Mucosa of rectum (tissue), 2 donors: ENCODE results near the gene LIN37.

Source experiments
- H3K27ac ChIP-seq, 2 donors: one replicate each; pipeline ENCODE4 v1.7.0; 2013; ENCODE audit warnings: inconsistent platforms in 2 of 2, low read depth in 2 of 2, low read length in 2 of 2
- H3K27me3 ChIP-seq, 2 donors: one replicate each; pipeline ENCODE4 v1.7.0; 2013; ENCODE audit warnings: low read length in 2 of 2; ENCODE audit not compliant: control insufficient read depth in 2 of 2, insufficient read depth in 2 of 2
- H3K36me3 ChIP-seq, 2 donors: one replicate each; pipeline ENCODE4 v1.7.0; 2013; ENCODE audit warnings: low read length in 2 of 2; ENCODE audit not compliant: control insufficient read depth in 2 of 2, insufficient read depth in 2 of 2
- H3K4me1 ChIP-seq, 2 donors: one replicate each; pipeline ENCODE4 v1.7.0; 2013; ENCODE audit warnings: low read length in 2 of 2, mild to moderate bottlenecking in 1 of 2; ENCODE audit not compliant: control insufficient read depth in 2 of 2, insufficient read depth in 2 of 2
- H3K4me3 ChIP-seq, 2 donors: one replicate each; pipeline ENCODE4 v1.7.0; 2013; ENCODE audit warnings: low read length in 2 of 2
- H3K9ac ChIP-seq, 2 donors: one replicate each; pipeline ENCODE4 v1.7.0; 2013; ENCODE audit warnings: low read length in 2 of 2, low read depth in 1 of 2, mild to moderate bottlenecking in 1 of 2
- H3K9me3 ChIP-seq, 2 donors: one replicate each; pipeline ENCODE4 v1.7.0; 2013; ENCODE audit warnings: low read length in 2 of 2; ENCODE audit not compliant: control insufficient read depth in 2 of 2
- donor health status: healthy.
- donor health status: Normal muscosa, but diverticular disease.

Gene LIN37

DNA sequence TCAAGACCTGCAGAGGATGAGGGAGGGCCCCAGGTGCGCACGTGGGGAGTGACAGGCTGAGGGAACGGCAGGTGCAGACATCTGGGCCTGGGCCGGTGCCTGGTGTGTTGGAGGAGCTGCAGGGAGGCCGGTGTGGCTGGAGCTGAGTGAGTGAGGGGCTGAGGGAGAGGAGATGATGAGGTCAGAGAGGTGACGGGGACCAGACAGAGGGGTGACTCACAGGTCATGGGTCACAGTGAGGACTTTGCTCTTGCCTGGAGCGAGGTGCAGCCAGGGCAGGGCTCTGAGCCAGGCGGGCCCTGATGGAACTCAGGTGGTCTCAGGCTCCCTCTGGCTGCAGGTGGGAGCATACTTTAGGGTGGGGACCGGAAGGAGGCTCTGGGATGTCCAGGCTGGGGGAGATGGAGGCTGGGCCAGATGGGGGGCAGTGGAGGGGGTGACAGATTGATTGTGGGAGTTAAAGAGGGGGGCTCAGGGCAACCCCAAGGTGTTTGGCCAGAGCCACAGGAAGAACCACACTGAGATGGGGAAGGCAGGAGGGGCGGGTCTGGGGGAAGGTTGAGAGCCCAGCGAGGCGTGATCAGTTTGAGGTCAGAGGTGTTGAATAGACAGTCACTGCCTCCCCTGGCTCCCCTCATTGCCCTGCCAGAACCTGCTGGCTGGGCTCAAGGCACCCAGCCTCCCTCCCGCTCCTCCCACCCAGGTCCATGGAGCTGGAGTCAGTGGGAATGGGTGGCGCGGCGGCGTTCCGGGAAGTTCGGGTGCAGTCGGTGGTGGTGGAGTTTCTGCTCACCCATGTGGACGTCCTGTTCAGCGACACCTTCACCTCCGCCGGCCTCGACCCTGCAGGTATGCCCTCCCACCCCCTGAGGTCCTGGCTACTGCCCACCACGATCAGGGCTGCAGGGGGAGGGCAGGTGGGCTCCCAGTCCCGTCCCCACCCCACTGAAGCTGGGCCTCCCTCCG is 35.4 kb downstream of the LIN37 start:
- H3K9me3 ChIP-seq: no peaks in the 10 kb centered on the region
- H3K27me3 ChIP-seq: no peaks in the 10 kb centered on the region
- H3K4me1 ChIP-seq: no peaks in the 10 kb centered on the region
- no peak overlapping the region for H3K9ac ChIP-seq
- peaks cover 2 to 3% of the 10 kb centered on the region in 2 donors for H3K36me3 ChIP-seq
- no peak overlapping the region for H3K4me3 ChIP-seq
- no peak overlapping the region for H3K27ac ChIP-seq

DNA sequence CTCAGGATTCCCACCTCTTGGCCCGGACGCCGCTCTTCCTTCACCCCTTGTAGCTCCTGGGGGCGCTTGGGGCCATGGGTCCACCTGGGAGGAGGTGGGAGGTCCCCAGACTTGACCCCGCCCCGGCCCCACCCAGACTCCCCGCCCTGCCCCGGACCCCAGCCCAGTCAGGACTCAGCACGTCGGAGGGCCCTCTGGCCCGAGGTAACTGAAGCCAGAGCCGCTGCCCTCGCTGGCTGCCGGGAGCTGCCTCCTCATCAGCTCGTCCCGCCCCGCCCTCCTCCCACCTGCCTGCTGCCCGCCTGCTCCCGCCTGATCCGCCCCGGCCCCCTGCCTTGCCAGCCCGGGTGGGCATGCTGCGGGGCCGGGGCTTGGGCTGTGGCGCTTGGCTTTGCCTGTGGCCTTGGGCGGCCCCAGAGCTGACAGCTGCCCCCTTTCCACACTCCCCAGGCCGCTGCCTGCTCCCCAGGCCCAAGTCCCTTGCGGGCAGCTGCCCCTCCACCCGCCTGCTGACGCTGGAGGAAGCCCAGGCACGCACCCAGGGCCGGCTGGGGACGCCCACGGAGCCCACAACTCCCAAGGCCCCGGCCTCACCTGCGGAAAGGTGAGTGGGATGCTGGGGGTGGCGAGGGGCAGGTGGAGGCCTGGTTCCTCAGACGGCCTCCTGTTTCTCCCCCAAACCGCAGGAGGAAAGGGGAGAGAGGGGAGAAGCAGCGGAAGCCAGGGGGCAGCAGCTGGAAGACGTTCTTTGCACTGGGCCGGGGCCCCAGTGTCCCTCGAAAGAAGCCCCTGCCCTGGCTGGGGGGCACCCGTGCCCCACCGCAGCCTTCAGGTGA is 36.3 kb downstream of the LIN37 start:
- H3K9me3 ChIP-seq: no peaks in the 10 kb centered on the region
- no peaks in the 10 kb centered on the region for H3K4me1 ChIP-seq
- no peaks in the 10 kb centered on the region for H3K27me3 ChIP-seq
- H3K4me3 ChIP-seq: no peak overlapping the region
- peaks cover 0 to 3% of the 10 kb centered on the region in 2 donors for H3K36me3 ChIP-seq
- H3K9ac ChIP-seq: no peak overlapping the region
- no peak overlapping the region for H3K27ac ChIP-seq

DNA sequence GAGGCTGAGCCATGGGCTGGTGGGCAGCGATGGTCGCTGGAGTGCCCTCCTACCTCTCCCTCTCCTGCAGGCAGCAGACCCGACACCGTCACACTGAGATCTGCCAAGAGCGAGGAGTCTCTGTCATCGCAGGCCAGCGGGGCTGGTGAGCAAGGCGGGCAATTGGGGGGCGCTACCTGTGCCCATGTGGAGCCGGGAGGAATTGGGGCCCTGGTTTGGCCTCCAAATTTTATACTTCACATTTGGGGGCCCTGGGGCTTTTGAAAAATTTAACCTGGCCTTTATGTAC is 36.9 kb downstream of the LIN37 start:
- Histone ChIP-seq H3K4me3 (no peak overlapping the region), H3K9me3 (no peaks in the 10 kb centered on the region), H3K27ac (no peak overlapping the region), H3K27me3 (no peaks in the 10 kb centered on the region), H3K36me3 (peaks cover 0 to 3% of the 10 kb centered on the region in 2 donors), H3K9ac (no peak overlapping the region), H3K4me1 (no peaks in the 10 kb centered on the region)

DNA sequence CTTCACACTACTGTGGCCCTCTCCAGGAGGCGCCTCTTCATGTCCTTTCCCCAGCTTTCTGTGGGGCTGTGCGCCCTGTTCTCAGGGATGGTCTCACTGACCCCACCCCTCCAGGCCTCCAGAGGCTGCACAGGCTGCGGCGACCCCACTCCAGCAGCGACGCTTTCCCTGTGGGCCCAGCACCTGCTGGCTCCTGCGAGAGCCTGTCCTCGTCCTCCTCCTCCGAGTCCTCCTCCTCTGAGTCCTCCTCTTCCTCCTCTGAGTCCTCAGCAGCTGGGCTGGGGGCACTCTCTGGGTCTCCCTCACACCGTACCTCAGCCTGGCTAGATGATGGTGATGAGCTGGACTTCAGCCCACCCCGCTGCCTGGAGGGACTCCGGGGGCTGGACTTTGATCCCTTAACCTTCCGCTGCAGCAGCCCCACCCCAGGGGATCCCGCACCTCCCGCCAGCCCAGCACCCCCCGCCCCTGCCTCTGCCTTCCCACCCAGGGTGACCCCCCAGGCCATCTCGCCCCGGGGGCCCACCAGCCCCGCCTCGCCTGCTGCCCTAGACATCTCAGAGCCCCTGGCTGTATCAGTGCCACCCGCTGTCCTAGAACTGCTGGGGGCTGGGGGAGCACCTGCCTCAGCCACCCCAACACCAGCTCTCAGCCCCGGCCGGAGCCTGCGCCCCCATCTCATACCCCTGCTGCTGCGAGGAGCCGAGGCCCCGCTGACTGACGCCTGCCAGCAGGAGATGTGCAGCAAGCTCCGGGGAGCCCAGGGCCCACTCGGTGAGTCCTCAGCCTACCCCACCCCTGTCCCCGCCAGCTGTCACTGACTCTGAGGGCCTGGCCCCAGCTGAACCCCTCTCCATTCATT is 38.2 kb downstream of the LIN37 start:
- peaks cover 0 to under 1% of the 10 kb centered on the region in 2 donors for H3K36me3 ChIP-seq
- no peak overlapping the region for H3K27ac ChIP-seq
- no peaks in the 10 kb centered on the region for H3K27me3 ChIP-seq
- H3K9ac ChIP-seq: no peak overlapping the region
- no peak overlapping the region for H3K4me3 ChIP-seq
- H3K4me1 ChIP-seq: no peaks in the 10 kb centered on the region
- no peaks in the 10 kb centered on the region for H3K9me3 ChIP-seq

DNA sequence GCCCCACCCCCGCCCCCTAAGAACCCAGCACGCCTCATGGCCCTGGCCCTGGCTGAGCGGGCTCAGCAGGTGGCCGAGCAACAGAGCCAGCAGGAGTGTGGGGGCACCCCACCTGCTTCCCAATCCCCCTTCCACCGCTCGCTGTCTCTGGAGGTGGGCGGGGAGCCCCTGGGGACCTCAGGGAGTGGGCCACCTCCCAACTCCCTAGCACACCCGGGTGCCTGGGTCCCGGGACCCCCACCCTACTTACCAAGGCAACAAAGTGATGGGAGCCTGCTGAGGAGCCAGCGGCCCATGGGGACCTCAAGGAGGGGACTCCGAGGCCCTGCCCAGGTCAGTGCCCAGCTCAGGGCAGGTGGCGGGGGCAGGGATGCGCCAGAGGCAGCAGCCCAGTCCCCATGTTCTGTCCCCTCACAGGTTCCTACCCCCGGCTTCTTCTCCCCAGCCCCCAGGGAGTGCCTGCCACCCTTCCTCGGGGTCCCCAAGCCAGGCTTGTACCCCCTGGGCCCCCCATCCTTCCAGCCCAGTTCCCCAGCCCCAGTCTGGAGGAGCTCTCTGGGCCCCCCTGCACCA is 38.9 kb downstream of the LIN37 start:
- Histone ChIP-seq H3K36me3 (no peaks in the 10 kb centered on the region), H3K4me3 (no peak overlapping the region), H3K9ac (no peak overlapping the region)

DNA sequence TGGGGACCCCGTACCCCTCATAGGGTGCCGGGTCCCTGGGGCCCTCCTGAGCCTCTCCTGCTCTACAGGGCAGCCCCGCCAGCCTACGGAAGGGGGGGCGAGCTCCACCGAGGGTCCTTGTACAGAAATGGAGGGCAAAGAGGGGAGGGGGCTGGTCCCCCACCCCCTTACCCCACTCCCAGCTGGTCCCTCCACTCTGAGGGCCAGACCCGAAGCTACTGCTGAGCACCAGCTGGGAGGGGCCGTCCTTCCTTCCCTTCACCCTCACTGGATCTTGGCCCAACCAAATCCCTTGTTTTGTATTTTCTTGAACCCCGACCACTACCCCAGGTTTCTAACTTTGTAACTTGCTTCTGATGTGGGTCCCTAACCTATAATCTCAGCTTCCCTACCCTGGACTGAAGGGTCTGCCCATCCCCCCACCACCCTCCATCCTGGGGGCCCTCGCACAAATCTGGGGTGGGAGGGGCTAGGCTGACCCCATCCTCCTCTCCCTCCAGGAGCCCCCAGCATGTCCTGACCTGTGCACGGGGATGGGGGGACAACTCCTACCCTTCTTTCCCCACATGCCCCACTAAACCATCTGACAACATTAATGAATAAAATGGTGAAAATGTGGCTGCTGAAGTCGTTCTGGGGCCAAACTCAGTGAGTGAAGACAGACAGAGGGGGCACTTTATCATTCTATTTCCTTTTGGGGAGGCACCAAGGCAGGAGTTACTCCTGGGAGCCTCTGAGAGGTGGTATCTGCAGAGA is 40.0 kb downstream of the LIN37 start:
- H3K4me3 ChIP-seq: no peak overlapping the region
- H3K27me3 ChIP-seq: no peaks in the 10 kb centered on the region
- H3K27ac ChIP-seq: no peak overlapping the region
- H3K36me3 ChIP-seq: no peaks in the 10 kb centered on the region
- H3K4me1 ChIP-seq: no peaks in the 10 kb centered on the region
- H3K9me3 ChIP-seq: no peaks in the 10 kb centered on the region
- H3K9ac ChIP-seq: no peak overlapping the region

More for the DNA sequence above, 38.9 kb downstream of the LIN37 start:
- H3K27me3 ChIP-seq: no peaks in the 10 kb centered on the region
- H3K4me1 ChIP-seq: no peaks in the 10 kb centered on the region
- H3K9me3 ChIP-seq: no peaks in the 10 kb centered on the region
- H3K27ac ChIP-seq: no peak overlapping the region

DNA sequence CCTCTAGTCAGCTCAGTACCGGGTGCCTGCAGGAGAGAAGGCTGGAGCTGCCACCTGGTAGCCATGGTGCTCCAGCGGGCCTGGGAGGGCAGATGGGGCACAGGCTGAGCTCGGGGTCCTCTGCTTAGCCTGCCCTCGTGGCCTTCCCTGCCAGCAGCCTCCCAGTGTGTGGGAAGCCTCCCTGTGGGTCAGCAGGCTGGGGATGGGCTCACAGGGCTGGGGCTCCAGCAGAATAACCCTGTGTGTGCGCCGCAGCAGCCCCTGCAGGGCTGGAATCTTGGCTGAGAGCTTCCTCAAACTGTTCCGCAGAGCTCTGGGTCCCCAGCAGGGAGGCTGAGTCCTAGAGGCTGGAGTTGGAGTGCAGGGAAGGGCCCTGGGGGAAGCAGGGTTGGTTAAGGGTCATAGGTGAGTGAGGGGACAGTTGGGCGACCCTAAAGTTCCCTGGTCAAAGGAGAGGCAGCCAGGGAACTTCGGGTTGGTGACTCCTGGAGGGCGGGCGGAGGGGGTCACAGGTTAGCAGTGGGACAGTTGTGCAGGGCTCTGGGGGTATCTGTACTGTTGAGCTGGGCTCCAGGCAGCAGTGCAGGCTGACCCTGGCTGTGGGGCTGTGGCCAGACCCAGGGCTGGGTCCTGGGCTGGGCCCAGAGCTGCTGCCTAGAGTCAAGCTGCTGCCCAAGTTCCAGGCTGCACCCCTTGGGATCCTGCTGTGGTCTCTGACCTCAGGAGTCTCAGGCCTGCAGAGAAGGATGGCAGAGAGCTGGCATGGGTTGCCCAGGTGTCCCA is 41.0 kb downstream of the LIN37 start:
- Histone ChIP-seq H3K9ac (no peak overlapping the region), H3K27ac (no peak overlapping the region), H3K36me3 (no peaks in the 10 kb centered on the region), H3K9me3 (no peaks in the 10 kb centered on the region), H3K4me3 (no peak overlapping the region), H3K27me3 (no peaks in the 10 kb centered on the region), H3K4me1 (no peaks in the 10 kb centered on the region)

DNA sequence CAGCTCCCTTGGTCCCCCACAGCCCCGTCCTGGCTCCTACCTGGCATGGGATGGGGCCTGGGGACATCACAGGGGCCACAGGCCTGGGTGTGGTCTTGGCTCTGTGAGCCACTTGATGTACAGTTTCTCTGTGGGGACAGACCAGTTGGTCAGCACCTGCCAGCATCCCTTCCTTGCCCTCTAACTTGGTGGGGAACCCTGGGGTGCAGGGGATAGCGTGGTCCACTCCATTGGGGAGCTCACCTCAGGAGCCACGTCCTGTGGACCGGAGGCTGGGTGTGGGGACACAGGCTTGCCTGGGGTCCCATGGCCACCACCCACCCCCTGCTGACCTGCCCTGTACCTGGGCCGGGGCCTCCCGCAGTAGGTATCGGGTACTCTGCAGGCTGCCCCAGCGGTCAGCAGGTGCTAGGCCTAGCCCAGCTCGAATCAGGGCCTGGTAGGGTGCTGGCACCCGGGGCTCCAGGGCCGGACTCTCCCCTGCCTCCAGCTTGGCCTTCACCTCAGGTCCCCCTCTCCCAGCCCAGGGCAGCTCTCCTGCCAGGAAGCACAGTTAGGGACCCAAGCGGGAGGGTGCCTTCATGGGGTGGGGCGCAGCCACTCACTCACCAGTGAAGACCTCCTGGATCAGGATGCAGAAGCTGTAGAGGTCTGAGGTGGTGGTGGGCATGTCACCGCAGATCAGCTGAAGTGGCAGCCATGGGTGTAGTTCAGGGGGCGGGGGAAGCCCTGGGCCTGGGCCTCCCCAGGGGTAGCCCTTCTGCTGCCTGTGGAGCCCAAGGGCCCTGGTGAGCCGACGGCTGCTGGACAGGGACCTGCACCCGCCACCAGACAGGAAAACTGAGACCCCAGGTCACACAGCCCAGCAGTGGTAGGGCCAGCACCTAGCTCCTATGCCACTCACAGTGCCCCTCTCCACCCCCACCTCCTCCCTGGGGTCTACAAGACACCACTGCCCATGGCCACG is 41.9 kb downstream of the LIN37 start:
- H3K9ac ChIP-seq: no peak overlapping the region
- no peak overlapping the region for H3K27ac ChIP-seq
- H3K4me1 ChIP-seq: no peaks in the 10 kb centered on the region
- no peaks in the 10 kb centered on the region for H3K27me3 ChIP-seq
- no peaks in the 10 kb centered on the region for H3K36me3 ChIP-seq
- no peak overlapping the region for H3K4me3 ChIP-seq
- H3K9me3 ChIP-seq: no peaks in the 10 kb centered on the region
